CD14-positive monocyte (primary cell): ENCODE results near the gene RNF123. TPM values are rescaled to one million over a fixed set of nuclear protein-coding genes. Genes with fewer than 3 reads are reported as not detected.

ENCODE experiments used
- DNase-seq, 3 donors: peaks; one replicate each; pipeline ENCODE4 v3.0.0-alpha.2; 2011 to 2022
- H2AFZ ChIP-seq: 2 replicates; pipeline ENCODE4 v1.6.0; 2012; ENCODE audit warnings: mild to moderate bottlenecking, low read depth, low read length, inconsistent platforms; ENCODE audit not compliant: insufficient read depth, poor library complexity, severe bottlenecking
- H3K27ac ChIP-seq, 2 donors: 1 replicate in 1 of 2; 2 replicates in 1 of 2; pipeline ENCODE4 v1.5.1; 2012 to 2013; ENCODE audit warnings: low read length in 2 of 2, control low read depth in 1 of 2, inconsistent platforms in 1 of 2, low read depth in 1 of 2, mild to moderate bottlenecking in 1 of 2
- H3K27me3 ChIP-seq, 2 donors: one replicate each; pipeline versions ENCODE4 v1.6.0 to v1.6.1; 2011 to 2013; ENCODE audit warnings: low read length in 2 of 2; ENCODE audit not compliant: control insufficient read depth in 2 of 2, insufficient read depth in 2 of 2
- H3K36me3 ChIP-seq, 2 donors: replicated peaks in 1 of 2; 1 replicate in 1 of 2; 2 replicates in 1 of 2; pipeline versions ENCODE4 v1.5.1 to v1.6.1; 2012 to 2013; ENCODE audit warnings: low read length in 2 of 2, control low read depth in 1 of 2, inconsistent platforms in 1 of 2, mild to moderate bottlenecking in 1 of 2; ENCODE audit not compliant: insufficient read depth in 2 of 2, control insufficient read depth in 1 of 2
- H3K4me1 ChIP-seq, 2 donors: 1 replicate in 1 of 2; 2 replicates in 1 of 2; pipeline versions ENCODE4 v1.5.1 to v1.6.1; 2012 to 2013; ENCODE audit warnings: low read length in 2 of 2, control low read depth in 1 of 2, inconsistent platforms in 1 of 2, mild to moderate bottlenecking in 1 of 2, moderate library complexity in 1 of 2; ENCODE audit not compliant: insufficient read depth in 2 of 2, control insufficient read depth in 1 of 2
- H3K4me2 ChIP-seq: replicated peaks from 2 replicates; pipeline ENCODE3; 2012; ENCODE audit warnings: low read length, moderate library complexity, mild to moderate bottlenecking; ENCODE audit not compliant: poor library complexity, severe bottlenecking; ENCODE audit errors: extremely low read depth
- H3K4me3 ChIP-seq, 3 experiments: fragments of 200-600 bp in 1 of 3; sonication (generic) in 1 of 3; replicated peaks in 1 of 3; 1 replicate in 2 of 3; 2 replicates in 1 of 3; pipeline ENCODE4 v1.5.1; 2011 to 2013; ENCODE audit warnings: low read length in 3 of 3, mild to moderate bottlenecking in 3 of 3, control low read depth in 2 of 3, low read depth in 2 of 3, inconsistent platforms in 1 of 3, moderate library complexity in 1 of 3
- H3K79me2 ChIP-seq: 2 replicates; pipeline ENCODE4 v1.6.0; 2012; ENCODE audit warnings: mild to moderate bottlenecking, control low read depth, inconsistent platforms, low read length, moderate library complexity; ENCODE audit not compliant: insufficient read depth
- H3K9ac ChIP-seq: 2 replicates; pipeline ENCODE4 v1.6.0; 2017; ENCODE audit warnings: low read length, mild to moderate bottlenecking; ENCODE audit not compliant: insufficient read depth, poor library complexity, severe bottlenecking
- H3K9me3 ChIP-seq, 2 donors: replicated peaks in 1 of 2; 1 replicate in 1 of 2; 2 replicates in 1 of 2; pipeline versions ENCODE4 v1.5.1 to v1.6.1; 2012 to 2013; ENCODE audit warnings: low read length in 2 of 2, control low read depth in 1 of 2; ENCODE audit not compliant: control insufficient read depth in 1 of 2, insufficient read depth in 1 of 2
- H4K20me1 ChIP-seq: 2 replicates; pipeline ENCODE4 v1.6.0; 2012; ENCODE audit warnings: mild to moderate bottlenecking, low read length, control low read depth, moderate library complexity; ENCODE audit not compliant: insufficient read depth
- H3K27ac Mint-ChIP-seq, 7 donors: one replicate each; pipeline ENCODE4 v1.8.0; 2020; ENCODE audit warnings: mild to moderate bottlenecking in 7 of 7, mixed read lengths in 7 of 7, moderate library complexity in 6 of 7, inconsistent platforms in 2 of 7
- H3K27me3 Mint-ChIP-seq, 3 donors: one replicate each; pipeline ENCODE4 v1.8.0; 2021 to 2022; ENCODE audit warnings: low read depth in 3 of 3, mild to moderate bottlenecking in 3 of 3, mixed read lengths in 3 of 3, moderate library complexity in 3 of 3, inconsistent platforms in 1 of 3
- H3K36me3 Mint-ChIP-seq, 2 donors: one replicate each; pipeline ENCODE4 v1.8.0; 2020; ENCODE audit warnings: mixed read lengths in 2 of 2, inconsistent platforms in 1 of 2, mild to moderate bottlenecking in 1 of 2
- H3K4me1 Mint-ChIP-seq: one replicate; pipeline ENCODE4 v1.8.0; 2020; ENCODE audit warnings: mild to moderate bottlenecking, mixed read lengths
- H3K4me3 Mint-ChIP-seq, 2 donors: one replicate each; pipeline ENCODE4 v1.8.0; 2020; ENCODE audit warnings: mild to moderate bottlenecking in 2 of 2, mixed read lengths in 2 of 2, moderate library complexity in 1 of 2
- H3K9me3 Mint-ChIP-seq, 7 donors: one replicate each; pipeline ENCODE4 v1.8.0; 2020 to 2022; ENCODE audit warnings: mixed read lengths in 7 of 7, mild to moderate bottlenecking in 6 of 7, moderate library complexity in 6 of 7, inconsistent platforms in 2 of 7
- CTCF ChIP-seq: fragments of 200-600 bp; IDR thresholded peaks from one replicate; pipeline ENCODE4 v1.8.0; 2022; ENCODE audit warnings: antibody characterized with exemption, mild to moderate bottlenecking
- WGBS: methylation state at CpG from one replicate; pipeline ENCODE4 v1.1.5; 2013; ENCODE audit warnings: missing lambda C conversion rate; ENCODE audit not compliant: insufficient coverage; 5-methylcytosine and 5-hydroxymethylcytosine counted together
- intact Hi-C, 2 donors: fragments of 100-400 bp; cut with micrococcal nuclease; formaldehyde crosslinking; loops; one replicate each; pipeline versions ENCODE4 v1.15.0 to v1.15.1; 2023
- polyA plus RNA-seq, 3 donors: library from polyadenylated mRNA; depleted of rRNA in 1 of 3; unstranded in 2 of 3; stranded (reverse) in 1 of 3; fragments of 300-500 nt in 2 of 3; fragments of >200 nt in 1 of 3; fragmentation: Illumina TruSeq in 2 of 3; gene quantifications; 1 replicate in 2 of 3; 2 replicates in 1 of 3; pipeline ENCODE4 v1.2.3, GENCODE V29; 2012 to 2021

RNF123 gene
- polyA plus RNA-seq, 3 donors = 11.1 to 46.2 (median 15.7) TPM

GRCh38 chr3:49667701-49668413 lies 21.5 kb upstream of the RNF123 start:
- no peaks in the 10 kb centered on the region for H3K27me3 ChIP-seq
- H3K9me3 Mint-ChIP-seq = peaks cover 0 to 7% (median 0%) of the 10 kb centered on the region in 7 donors
- 90% methylated on average over 23 of the region's 25 CpGs for WGBS
- H3K4me1 ChIP-seq = peaks cover 0 to 8% of the 10 kb centered on the region in 2 donors
- no peak overlapping the region for H3K4me3 Mint-ChIP-seq
- no peaks in the 10 kb centered on the region for H3K79me2 ChIP-seq
- H3K36me3 ChIP-seq = no peaks in the 10 kb centered on the region
- no peak overlapping the region for H3K4me3 ChIP-seq
- no peak overlapping the region for H3K27ac Mint-ChIP-seq
- H4K20me1 ChIP-seq = peaks cover 6% of the 10 kb centered on the region
- no peak overlapping the region for H3K9ac ChIP-seq
- DNase-seq = no peak
- intact Hi-C loops = no loop called here
- peaks cover 10 to 13% (median 11%) of the 10 kb centered on the region in 3 donors for H3K27me3 Mint-ChIP-seq
- no peaks in the 10 kb centered on the region for H3K36me3 Mint-ChIP-seq
- no peak for TF ChIP-seq CTCF
- no peak overlapping the region for H3K4me2 ChIP-seq
- no peaks in the 10 kb centered on the region for H3K9me3 ChIP-seq
- H3K27ac ChIP-seq = no peak overlapping the region
- H2AFZ ChIP-seq = no peak overlapping the region
- peaks cover 16% of the 10 kb centered on the region for H3K4me1 Mint-ChIP-seq

GRCh38 chr3:49668414-49668797 lies 21.0 kb upstream of the RNF123 start:
- H3K27me3 Mint-ChIP-seq = peaks cover 10 to 13% (median 11%) of the 10 kb centered on the region in 3 donors
- H3K9ac ChIP-seq = no peak overlapping the region
- WGBS = 47% methylated on average over 3 of the region's 5 CpGs

More at GRCh38 chr3:49668414-49668797, 21.0 kb upstream of the RNF123 start:
- no peak for TF ChIP-seq CTCF
- no peak overlapping the region for H3K4me2 ChIP-seq
- H3K4me1 ChIP-seq = peaks cover 5 to 12% of the 10 kb centered on the region in 2 donors
- no peak for DNase-seq
- no peaks in the 10 kb centered on the region for H3K27me3 ChIP-seq
- intact Hi-C loops = no loop called here
- Mint-ChIP-seq H3K4me1 (peaks cover 19% of the 10 kb centered on the region), H3K36me3 (no peaks in the 10 kb centered on the region), H3K4me3 (no peak overlapping the region), H3K27ac (no peak overlapping the region), H3K9me3 (peaks cover 0 to 7% (median 2%) of the 10 kb centered on the region in 7 donors)
- no peak overlapping the region for H3K4me3 ChIP-seq
- H3K36me3 ChIP-seq = no peaks in the 10 kb centered on the region
- H3K9me3 ChIP-seq = peaks cover 0 to 5% of the 10 kb centered on the region in 2 donors
- H3K79me2 ChIP-seq = peaks cover 3% of the 10 kb centered on the region
- no peak overlapping the region for H3K27ac ChIP-seq
- peaks cover 9% of the 10 kb centered on the region for H4K20me1 ChIP-seq
- H2AFZ ChIP-seq = no peak overlapping the region
